Fibroblast of mammary gland (primary cell): ENCODE measurements around the gene AGO4.

Experiments used
- DNase-seq: peaks from one replicate; pipeline ENCODE4 v3.0.0-alpha.2; 2010; ENCODE audit warnings: low read depth
- H3K4me3 ChIP-seq: 2 replicates; pipeline ENCODE4 v1.5.1; 2011; ENCODE audit warnings: low read depth, mild to moderate bottlenecking, low read length, moderate library complexity; ENCODE audit not compliant: control insufficient read depth
- CTCF ChIP-seq: conservative IDR thresholded peaks from 2 replicates; pipeline ENCODE4 v1.5.1; 2011; ENCODE audit warnings: low read depth, low read length, inconsistent platforms; ENCODE audit not compliant: control insufficient read depth, insufficient read depth

The AGO4 gene

GRCh38 chr1:35852241-35852640 is 44.4 kb downstream of the AGO4 start:
- no peak overlapping the region for H3K4me3 ChIP-seq
- no peak for TF ChIP-seq CTCF
- DNase-seq: no peak

- DNase-seq: no peak
- no peak overlapping the region for H3K4me3 ChIP-seq
- TF ChIP-seq CTCF: no peak
Measured at GRCh38 chr1:35854989-35855700, 47.3 kb downstream of the AGO4 start.

GRCh38 chr1:35856964-35857363 is 49.1 kb downstream of the AGO4 start:
- no peak overlapping the region for H3K4me3 ChIP-seq
- no peak for TF ChIP-seq CTCF
- no peak for DNase-seq

- peak; percentile 25 for TF ChIP-seq CTCF
- peak; percentile 35 for DNase-seq
- H3K4me3 ChIP-seq: no peak overlapping the region
Measured at GRCh38 chr1:35857830-35858229, 50.0 kb downstream of the AGO4 start.

- no peak for DNase-seq
- TF ChIP-seq CTCF: no peak
- H3K4me3 ChIP-seq: no peak overlapping the region
Measured at GRCh38 chr1:35860696-35861095, 52.9 kb downstream of the AGO4 start.

- H3K4me3 ChIP-seq: no peak overlapping the region
- no peak for DNase-seq
- TF ChIP-seq CTCF: no peak
Measured at GRCh38 chr1:35863136-35863535, 55.3 kb downstream of the AGO4 start.
